ENCODE measurements around the gene METRN. TPM values are rescaled to one million over a fixed set of nuclear protein-coding genes. Genes with fewer than 3 reads are reported as not detected.

The METRN gene
- total RNA-seq, 4 donors from 2014 or later = 56.5 to 143 (median 78.0) TPM

GRCh38 chr16:747978-748746, 33.2 kb downstream of the METRN start:
- Histone ChIP-seq H3K9me3 (no peaks in the 10 kb centered on the region), H3K4me3 (no peak overlapping the region), H3K27ac (replicated peaks in 1 of 4) (no peak overlapping the region), H3K36me3 (no peaks in the 10 kb centered on the region), H3K27me3 (peaks cover 0 to 40% (median 0%) of the 10 kb centered on the region in 4 donors), H3K4me1 (no peaks in the 10 kb centered on the region)
- TF ChIP-seq EP300 (IDR thresholded peaks at IDR 0.05) = no peak
- TF ChIP-seq, protein P1, sequence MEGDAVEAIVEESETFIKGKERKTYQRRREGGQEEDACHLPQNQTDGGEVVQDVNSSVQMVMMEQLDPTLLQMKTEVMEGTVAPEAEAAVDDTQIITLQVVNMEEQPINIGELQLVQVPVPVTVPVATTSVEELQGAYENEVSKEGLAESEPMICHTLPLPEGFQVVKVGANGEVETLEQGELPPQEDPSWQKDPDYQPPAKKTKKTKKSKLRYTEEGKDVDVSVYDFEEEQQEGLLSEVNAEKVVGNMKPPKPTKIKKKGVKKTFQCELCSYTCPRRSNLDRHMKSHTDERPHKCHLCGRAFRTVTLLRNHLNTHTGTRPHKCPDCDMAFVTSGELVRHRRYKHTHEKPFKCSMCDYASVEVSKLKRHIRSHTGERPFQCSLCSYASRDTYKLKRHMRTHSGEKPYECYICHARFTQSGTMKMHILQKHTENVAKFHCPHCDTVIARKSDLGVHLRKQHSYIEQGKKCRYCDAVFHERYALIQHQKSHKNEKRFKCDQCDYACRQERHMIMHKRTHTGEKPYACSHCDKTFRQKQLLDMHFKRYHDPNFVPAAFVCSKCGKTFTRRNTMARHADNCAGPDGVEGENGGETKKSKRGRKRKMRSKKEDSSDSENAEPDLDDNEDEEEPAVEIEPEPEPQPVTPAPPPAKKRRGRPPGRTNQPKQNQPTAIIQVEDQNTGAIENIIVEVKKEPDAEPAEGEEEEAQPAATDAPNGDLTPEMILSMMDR (IDR thresholded peaks at IDR 0.05) = no peak
- no peak for TF ChIP-seq POLR2A (IDR thresholded peaks at IDR 0.05; ENCODE audit: low read depth)
- TF ChIP-seq POLR2AphosphoS5 (IDR thresholded peaks at IDR 0.05) = no peak
- intact Hi-C loops (cut with DNase I) = no loop called here
- no peak for DNase-seq (ENCODE audit: extremely low spot score)
- WGBS = 89% methylated on average over 39 of the region's 39 CpGs

DNA sequence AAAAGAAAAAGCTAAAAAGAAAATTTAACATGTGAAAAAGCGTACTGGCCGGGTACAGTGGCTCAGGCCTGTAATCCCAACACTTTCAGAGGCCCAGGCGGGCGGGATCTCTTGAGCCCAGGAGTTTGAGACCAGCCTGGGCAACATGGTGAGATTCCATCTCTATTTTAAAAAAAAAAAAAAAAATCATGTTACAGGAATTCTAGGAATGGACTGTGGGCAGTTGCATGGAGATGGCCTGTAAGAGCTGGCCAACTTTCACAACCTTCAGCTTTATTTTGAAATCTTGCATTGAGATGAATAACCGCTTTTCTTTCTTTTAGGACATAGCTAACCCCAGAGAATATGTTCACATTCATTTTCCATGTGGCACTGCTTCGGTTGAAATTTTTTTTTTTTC, 34.1 kb downstream of the METRN start:
- no peak overlapping the region for H3K4me3 ChIP-seq
- no peaks in the 10 kb centered on the region for H3K9me3 ChIP-seq
- H3K4me1 ChIP-seq = no peaks in the 10 kb centered on the region
- no peak for DNase-seq (ENCODE audit: extremely low spot score)
- WGBS = 92% methylated on average over 6 of the region's 6 CpGs
- intact Hi-C loops (cut with DNase I) = no loop called here
- TF ChIP-seq EP300 (IDR thresholded peaks at IDR 0.05) (no peak), POLR2AphosphoS5 (IDR thresholded peaks at IDR 0.05) (no peak), POLR2A (IDR thresholded peaks at IDR 0.05; ENCODE audit: low read depth) (no peak)
- TF ChIP-seq, protein P1 (IDR thresholded peaks at IDR 0.05) = no peak
- H3K36me3 ChIP-seq = no peaks in the 10 kb centered on the region
- peaks cover 0 to 33% (median 0%) of the 10 kb centered on the region in 4 donors for H3K27me3 ChIP-seq
- H3K27ac ChIP-seq (replicated peaks in 1 of 4) = no peak overlapping the region

DNA sequence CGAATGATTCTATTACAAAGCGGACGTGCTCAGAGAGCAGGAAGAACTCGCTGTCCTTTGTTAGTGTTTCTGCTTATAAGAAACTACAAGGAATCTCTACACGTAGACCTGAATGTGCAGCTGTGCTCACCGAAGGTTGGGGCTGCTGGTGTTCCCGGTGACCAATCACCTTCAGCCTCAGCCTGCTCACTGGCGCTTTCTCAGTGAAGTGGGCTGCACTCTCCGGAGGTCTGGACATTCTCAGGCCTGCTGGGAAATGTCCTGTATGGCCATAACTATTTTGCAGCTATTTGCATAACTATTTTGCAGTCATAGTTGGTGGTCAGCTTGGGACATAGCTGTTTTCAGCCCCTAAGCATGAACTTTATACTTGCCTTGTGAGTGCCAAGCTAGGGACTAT, 35.6 kb downstream of the METRN start:
- Histone ChIP-seq H3K27me3 (peaks cover 0 to 21% (median 0%) of the 10 kb centered on the region in 4 donors), H3K36me3 (no peaks in the 10 kb centered on the region), H3K9me3 (no peaks in the 10 kb centered on the region), H3K27ac (replicated peaks in 1 of 4) (no peak overlapping the region), H3K4me1 (no peaks in the 10 kb centered on the region), H3K4me3 (no peak overlapping the region)
- WGBS = 50% methylated on average over 8 of the region's 9 CpGs
- intact Hi-C loops (cut with DNase I) = no loop called here
- TF ChIP-seq POLR2AphosphoS5 (IDR thresholded peaks at IDR 0.05) (no peak), POLR2A (IDR thresholded peaks at IDR 0.05; ENCODE audit: low read depth) (no peak)
- TF ChIP-seq, protein P1 (IDR thresholded peaks at IDR 0.05) = no peak
- DNase-seq (ENCODE audit: extremely low spot score) = no peak

DNA sequence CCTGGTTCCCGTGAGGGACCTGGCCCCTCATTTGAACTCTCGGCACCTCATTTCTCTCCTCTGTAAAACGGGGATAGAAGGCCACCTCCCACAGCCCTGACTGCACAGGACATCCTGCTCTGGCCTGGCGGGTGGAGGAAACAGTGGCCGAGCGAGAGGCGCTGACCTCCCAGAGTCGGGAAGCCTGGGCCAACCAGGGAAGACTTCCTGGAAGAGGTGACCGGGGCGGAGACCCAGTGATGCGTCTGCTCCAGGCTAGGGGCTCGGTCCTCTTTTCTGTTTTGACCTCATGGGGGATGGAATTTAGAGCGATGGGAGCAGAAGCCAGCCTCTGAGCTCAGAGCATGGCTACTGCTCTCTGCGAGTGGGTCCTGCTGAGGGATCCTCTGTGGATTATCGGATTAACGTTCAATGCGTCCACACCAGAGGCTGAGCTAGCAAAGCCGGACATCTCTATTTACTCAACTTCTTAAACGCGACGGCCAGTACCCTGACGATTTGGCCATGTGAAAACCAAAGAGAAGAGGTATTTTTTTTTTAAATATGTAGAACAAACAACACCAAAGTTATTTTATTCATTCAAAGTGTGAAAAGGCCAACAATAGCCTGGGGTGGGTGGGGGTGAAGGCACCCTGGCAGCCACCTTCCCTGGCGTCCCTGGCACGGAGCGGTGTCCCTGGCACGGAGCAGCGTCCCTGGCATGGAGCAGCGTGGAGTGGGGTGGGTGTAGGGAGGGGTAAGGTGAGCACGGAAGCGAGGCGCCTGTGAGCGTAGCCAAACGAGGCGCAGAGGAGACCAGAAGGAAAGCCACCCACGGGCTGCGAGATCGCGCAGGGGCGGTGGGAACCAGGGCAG, 36.5 kb downstream of the METRN start:
- no peaks in the 10 kb centered on the region for H3K36me3 ChIP-seq
- TF ChIP-seq POLR2AphosphoS5 (IDR thresholded peaks at IDR 0.05) (no peak), POLR2A (IDR thresholded peaks at IDR 0.05; ENCODE audit: low read depth) (no peak), EP300 (IDR thresholded peaks at IDR 0.05) (no peak)
- TF ChIP-seq, protein P1 (IDR thresholded peaks at IDR 0.05) = no peak
- H3K27me3 ChIP-seq = peaks cover 0 to 21% (median 0%) of the 10 kb centered on the region in 4 donors
- WGBS = 77% methylated on average over 29 of the region's 39 CpGs
- no peak overlapping the region for H3K4me3 ChIP-seq
- H3K4me1 ChIP-seq = no peaks in the 10 kb centered on the region
- H3K27ac ChIP-seq (replicated peaks in 1 of 4) = no peak overlapping the region
- H3K9me3 ChIP-seq = no peaks in the 10 kb centered on the region
- intact Hi-C loops (cut with DNase I) = no loop called here
- DNase-seq (ENCODE audit: extremely low spot score) = no peak

Data from esophagus muscularis mucosa (tissue), 4 donors.